Thyroid gland (tissue), 4 donors: Measurements from ENCODE around the gene RHOC. TPM values are rescaled to one million over a fixed set of nuclear protein-coding genes. Genes with fewer than 3 reads are reported as not detected.

ENCODE experiments used
- DNase-seq, 2 donors: peaks; one replicate each; pipeline ENCODE4 v3.0.0-alpha.2; 2019
- H3K27ac ChIP-seq, 3 donors: fragments of 200-600 bp; sonication (generic); 1 replicate in 2 of 3; 2 replicates in 1 of 3; pipeline ENCODE4 v1.5.1; 2016 to 2019; ENCODE audit warnings: mild to moderate bottlenecking in 1 of 3, moderate library complexity in 1 of 3
- H3K27me3 ChIP-seq: fragments of 200-600 bp; sonication (generic); one replicate; pipeline ENCODE4 v1.5.1; 2019
- H3K36me3 ChIP-seq, 2 donors: fragments of 200-600 bp; sonication (generic); one replicate each; pipeline ENCODE4 v1.5.1; 2016 to 2019
- H3K4me1 ChIP-seq, 2 donors: fragments of 200-600 bp; sonication (generic); one replicate each; pipeline ENCODE4 v1.5.1; 2017 to 2019
- H3K4me3 ChIP-seq, 3 donors: fragments of 200-600 bp; sonication (generic); replicated peaks in 1 of 3; 1 replicate in 2 of 3; 2 replicates in 1 of 3; pipeline ENCODE4 v1.5.1; 2016; ENCODE audit warnings: mild to moderate bottlenecking in 1 of 3
- H3K9me3 ChIP-seq: fragments of 200-600 bp; sonication (generic); one replicate; pipeline ENCODE4 v1.5.1; 2017
- POLR2A ChIP-seq, 2 donors: fragments of 450-650 bp; IDR thresholded peaks; one replicate each; pipeline ENCODE4 v1.6.1; 2017; ENCODE audit warnings: antibody characterized with exemption in 2 of 2, mild to moderate bottlenecking in 2 of 2, moderate library complexity in 1 of 2
- WGBS, 2 donors: methylation state at CpG; one replicate each; pipeline ENCODE4 v1.1.5; 2017; 5-methylcytosine and 5-hydroxymethylcytosine counted together
- intact Hi-C: fragments of 100-400 bp; cut with DNase I; formaldehyde crosslinking; loops from one replicate; pipeline ENCODE4 v1.15.1; 2023
- total RNA-seq, 4 donors: library from RNA; depleted of rRNA; stranded (reverse); fragments of >200 nt; gene quantifications; one replicate each; pipeline ENCODE4 v1.2.3, GENCODE V29; 2016
- TF ChIP-seq, protein P1 (sequence below), 6 experiments: fragments of 200-600 bp in 3 of 6; fragments of 450-650 bp in 3 of 6; sonication (generic) in 3 of 6; IDR thresholded peaks; one replicate each; pipeline ENCODE4 v1.5.1; 2016 to 2019; ENCODE audit warnings: antibody characterized with exemption in 6 of 6, mild to moderate bottlenecking in 2 of 6, inconsistent platforms in 1 of 6, moderate library complexity in 1 of 6

Gene RHOC
- total RNA-seq, 4 donors from 2014 or later = 125 to 188 (median 175) TPM

- no peaks in the 10 kb centered on the region for H3K27me3 ChIP-seq
- WGBS, 2 donors = 37 to 41% methylated on average over 9 to 10 of the region's 14 CpGs
- H3K4me3 ChIP-seq = peak overlapping the region in 2 of 3 donors; percentile 51 to 63
- peak; percentile 82 to 83 for DNase-seq
- H3K27ac ChIP-seq = peak overlapping the region in 2 of 3 donors; percentile 49 to 64
- H3K4me1 ChIP-seq = peaks cover 21 to 22% of the 10 kb centered on the region in 2 donors
- TF ChIP-seq, protein P1, sequence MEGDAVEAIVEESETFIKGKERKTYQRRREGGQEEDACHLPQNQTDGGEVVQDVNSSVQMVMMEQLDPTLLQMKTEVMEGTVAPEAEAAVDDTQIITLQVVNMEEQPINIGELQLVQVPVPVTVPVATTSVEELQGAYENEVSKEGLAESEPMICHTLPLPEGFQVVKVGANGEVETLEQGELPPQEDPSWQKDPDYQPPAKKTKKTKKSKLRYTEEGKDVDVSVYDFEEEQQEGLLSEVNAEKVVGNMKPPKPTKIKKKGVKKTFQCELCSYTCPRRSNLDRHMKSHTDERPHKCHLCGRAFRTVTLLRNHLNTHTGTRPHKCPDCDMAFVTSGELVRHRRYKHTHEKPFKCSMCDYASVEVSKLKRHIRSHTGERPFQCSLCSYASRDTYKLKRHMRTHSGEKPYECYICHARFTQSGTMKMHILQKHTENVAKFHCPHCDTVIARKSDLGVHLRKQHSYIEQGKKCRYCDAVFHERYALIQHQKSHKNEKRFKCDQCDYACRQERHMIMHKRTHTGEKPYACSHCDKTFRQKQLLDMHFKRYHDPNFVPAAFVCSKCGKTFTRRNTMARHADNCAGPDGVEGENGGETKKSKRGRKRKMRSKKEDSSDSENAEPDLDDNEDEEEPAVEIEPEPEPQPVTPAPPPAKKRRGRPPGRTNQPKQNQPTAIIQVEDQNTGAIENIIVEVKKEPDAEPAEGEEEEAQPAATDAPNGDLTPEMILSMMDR (IDR thresholded peaks at IDR 0.05) = peak in 1 of 6 experiments; percentile 10
- TF ChIP-seq POLR2A (IDR thresholded peaks at IDR 0.05) = no peak
- intact Hi-C loops = loop anchor here (5.0 kb wide), 1 partner anchor 96 kb away; the partner anchor contains the start of genes CAPZA1 and ST7L
- no peaks in the 10 kb centered on the region for H3K36me3 ChIP-seq
- no peaks in the 10 kb centered on the region for H3K9me3 ChIP-seq
Measured at GRCh38 chr1:112713466-112714312, 6.8 kb upstream of the RHOC start.

- peaks cover 16 to 21% of the 10 kb centered on the region in 2 donors for H3K4me1 ChIP-seq
- H3K27ac ChIP-seq = no peak overlapping the region
- WGBS, 2 donors = 81 to 86% methylated on average over 7 to 9 of the region's 9 CpGs
- no peak for DNase-seq
- no peak overlapping the region for H3K4me3 ChIP-seq
- H3K36me3 ChIP-seq = no peaks in the 10 kb centered on the region
- no peaks in the 10 kb centered on the region for H3K9me3 ChIP-seq
- H3K27me3 ChIP-seq = no peaks in the 10 kb centered on the region
- intact Hi-C loops = loop anchor here (5.0 kb wide), 1 partner anchor 95 kb away; the partner anchor contains the start of genes CAPZA1 and ST7L
- TF ChIP-seq, protein P1 (IDR thresholded peaks at IDR 0.05) = no peak
- TF ChIP-seq POLR2A (IDR thresholded peaks at IDR 0.05) = no peak
Measured at GRCh38 chr1:112712701-112713128, 5.8 kb upstream of the RHOC start.

DNA sequence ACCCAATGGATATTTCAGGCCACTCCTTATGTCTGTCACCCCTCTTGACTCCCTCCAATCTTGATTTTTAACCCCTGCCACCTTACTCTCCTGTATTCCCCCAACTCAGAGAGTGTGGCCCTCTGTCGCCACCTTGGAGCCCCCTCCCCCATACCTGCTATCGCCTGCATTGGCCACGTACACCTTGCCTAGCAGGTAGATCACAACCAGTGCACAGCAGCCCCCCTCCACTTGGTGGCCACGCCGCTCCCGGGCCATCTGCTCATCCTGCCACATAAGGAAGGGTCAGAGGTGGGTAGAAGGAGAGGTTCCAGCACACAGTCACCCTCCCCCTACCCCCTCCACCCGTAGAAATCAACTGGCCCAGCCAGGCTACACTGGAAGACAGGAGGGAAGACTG, 5.3 kb upstream of the RHOC start:
- Histone ChIP-seq H3K4me3 (no peak overlapping the region), H3K36me3 (no peaks in the 10 kb centered on the region), H3K4me1 (peaks cover 20 to 21% of the 10 kb centered on the region in 2 donors), H3K27ac (no peak overlapping the region), H3K27me3 (no peaks in the 10 kb centered on the region), H3K9me3 (no peaks in the 10 kb centered on the region)
- intact Hi-C loops = loop anchor here (5.0 kb wide), 1 partner anchor 95 kb away; the partner anchor contains the start of genes CAPZA1 and ST7L
- no peak for TF ChIP-seq POLR2A (IDR thresholded peaks at IDR 0.05)
- 88 to 89% methylated on average over 5 to 7 of the region's 7 CpGs for WGBS, 2 donors
- no peak for DNase-seq

GRCh38 chr1:112711670-112712069, 4.7 kb upstream of the RHOC start:
- TF ChIP-seq, protein P1 (IDR thresholded peaks at IDR 0.05) = no peak
- TF ChIP-seq POLR2A (IDR thresholded peaks at IDR 0.05) = no peak
- Histone ChIP-seq H3K4me1 (peaks cover 20 to 21% of the 10 kb centered on the region in 2 donors), H3K27me3 (no peaks in the 10 kb centered on the region), H3K4me3 (no peak overlapping the region), H3K9me3 (no peaks in the 10 kb centered on the region), H3K27ac (no peak overlapping the region), H3K36me3 (no peaks in the 10 kb centered on the region)
- DNase-seq = no peak
- intact Hi-C loops = loop anchor here (5.0 kb wide), 1 partner anchor 94 kb away; the partner anchor contains the start of genes CAPZA1 and ST7L
- WGBS, 2 donors = 81 to 85% methylated on average over 11 of the region's 11 CpGs

- Histone ChIP-seq H3K4me3 (no peak overlapping the region), H3K4me1 (peaks cover 20 to 21% of the 10 kb centered on the region in 2 donors), H3K9me3 (no peaks in the 10 kb centered on the region), H3K27ac (no peak overlapping the region), H3K36me3 (no peaks in the 10 kb centered on the region), H3K27me3 (no peaks in the 10 kb centered on the region)
- 72 to 82% methylated on average over 7 of the region's 7 CpGs for WGBS, 2 donors
- TF ChIP-seq, protein P1 (IDR thresholded peaks at IDR 0.05) = no peak
- no peak for TF ChIP-seq POLR2A (IDR thresholded peaks at IDR 0.05)
- DNase-seq = no peak
- intact Hi-C loops = loop anchor here (5.0 kb wide), 1 partner anchor 94 kb away; the partner anchor contains the start of genes CAPZA1 and ST7L
Measured at GRCh38 chr1:112711041-112711440, 4.1 kb upstream of the RHOC start.
